ENCODE data around the gene SNRNP35. TPM values are rescaled to one million over a fixed set of nuclear protein-coding genes. Genes with fewer than 3 reads are reported as not detected.
A peak's percentile ranks its signal among the peaks of the same experiment; 100 is the strongest.

SNRNP35 gene
- total RNA-seq, 4 donors from 2014 or later: 22.6 to 40.4 (median 23.5) TPM

DNA sequence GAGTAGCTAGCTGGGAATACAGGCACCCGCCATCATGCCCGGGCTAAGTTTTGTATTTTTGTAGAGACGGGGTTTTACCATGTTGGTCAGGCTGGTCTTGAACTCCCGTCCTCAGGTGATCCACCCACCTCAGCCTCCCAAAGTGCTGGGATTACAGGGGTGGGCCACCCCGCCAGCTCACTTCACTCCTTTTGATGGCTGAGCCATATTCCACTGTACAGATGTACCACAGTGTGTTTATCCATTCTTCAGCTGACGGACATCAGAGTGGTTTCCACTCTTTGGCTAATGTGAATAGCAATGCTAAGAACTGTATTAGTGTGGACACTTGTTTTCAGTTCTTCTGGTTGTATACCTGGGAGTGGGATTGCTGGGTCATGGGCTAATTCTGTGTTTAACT lies 29.5 kb downstream of the SNRNP35 start:
- no peak overlapping the region for H3K4me3 ChIP-seq
- no peaks in the 10 kb centered on the region for H3K27me3 ChIP-seq
- no peaks in the 10 kb centered on the region for H3K9me3 ChIP-seq
- in situ Hi-C loops (cut with MboI; ENCODE audit: low sequenced_read_pairs in 4 of 4) (no loop called here), intact Hi-C loops (cut with DNase I; ENCODE audit: low total_unique reads) (no loop called here)
- peaks cover 0 to 15% of the 10 kb centered on the region in 2 donors for H3K36me3 ChIP-seq
- H3K4me1 ChIP-seq: peaks cover 8 to 9% of the 10 kb centered on the region in 2 donors
- TF ChIP-seq POLR2A (IDR thresholded peaks at IDR 0.05): no peak
- TF ChIP-seq, protein P1, sequence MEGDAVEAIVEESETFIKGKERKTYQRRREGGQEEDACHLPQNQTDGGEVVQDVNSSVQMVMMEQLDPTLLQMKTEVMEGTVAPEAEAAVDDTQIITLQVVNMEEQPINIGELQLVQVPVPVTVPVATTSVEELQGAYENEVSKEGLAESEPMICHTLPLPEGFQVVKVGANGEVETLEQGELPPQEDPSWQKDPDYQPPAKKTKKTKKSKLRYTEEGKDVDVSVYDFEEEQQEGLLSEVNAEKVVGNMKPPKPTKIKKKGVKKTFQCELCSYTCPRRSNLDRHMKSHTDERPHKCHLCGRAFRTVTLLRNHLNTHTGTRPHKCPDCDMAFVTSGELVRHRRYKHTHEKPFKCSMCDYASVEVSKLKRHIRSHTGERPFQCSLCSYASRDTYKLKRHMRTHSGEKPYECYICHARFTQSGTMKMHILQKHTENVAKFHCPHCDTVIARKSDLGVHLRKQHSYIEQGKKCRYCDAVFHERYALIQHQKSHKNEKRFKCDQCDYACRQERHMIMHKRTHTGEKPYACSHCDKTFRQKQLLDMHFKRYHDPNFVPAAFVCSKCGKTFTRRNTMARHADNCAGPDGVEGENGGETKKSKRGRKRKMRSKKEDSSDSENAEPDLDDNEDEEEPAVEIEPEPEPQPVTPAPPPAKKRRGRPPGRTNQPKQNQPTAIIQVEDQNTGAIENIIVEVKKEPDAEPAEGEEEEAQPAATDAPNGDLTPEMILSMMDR (IDR thresholded peaks at IDR 0.05 in 4 of 5, conservative IDR thresholded peaks at IDR 0.05 in 1 of 5): no peak
- peak overlapping the region; percentile 43 to 99 (median 80) for H3K27ac ChIP-seq
- DNase-seq: no peak
- no peak for ATAC-seq

DNA sequence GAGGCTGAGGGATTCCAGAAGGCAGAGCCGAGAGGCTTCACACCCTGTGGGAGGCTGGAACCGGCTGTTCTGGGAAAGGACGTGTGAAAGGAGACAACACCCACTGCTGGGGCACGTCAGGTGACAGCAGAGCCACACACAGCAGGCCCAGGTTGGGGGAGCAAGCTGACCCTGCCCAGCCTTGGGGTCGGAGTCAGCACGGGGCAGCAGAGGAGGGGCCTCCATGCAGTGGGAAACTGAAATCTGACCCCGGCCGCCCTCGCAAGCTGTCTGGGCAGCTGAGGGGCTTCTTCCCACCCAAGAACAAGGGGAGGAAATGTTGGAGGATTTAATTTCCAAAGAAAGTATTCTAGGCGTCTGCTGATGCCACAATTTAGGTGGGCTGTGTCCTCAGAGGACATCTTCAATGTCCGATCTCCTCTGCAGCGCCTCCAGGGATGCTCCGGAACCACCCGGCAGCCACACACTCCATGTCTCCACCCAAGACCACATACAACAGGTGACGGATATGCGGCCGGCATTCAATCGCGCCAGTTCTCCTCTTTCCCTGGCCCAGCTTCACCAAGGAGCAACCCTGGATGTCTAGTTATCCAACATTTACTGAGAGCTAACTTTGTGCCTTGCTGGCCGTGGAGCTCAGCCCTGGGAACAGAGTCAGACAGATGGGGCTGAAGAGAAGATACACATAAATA lies 30.7 kb downstream of the SNRNP35 start:
- DNase-seq: peak; percentile 38 to 53

DNA sequence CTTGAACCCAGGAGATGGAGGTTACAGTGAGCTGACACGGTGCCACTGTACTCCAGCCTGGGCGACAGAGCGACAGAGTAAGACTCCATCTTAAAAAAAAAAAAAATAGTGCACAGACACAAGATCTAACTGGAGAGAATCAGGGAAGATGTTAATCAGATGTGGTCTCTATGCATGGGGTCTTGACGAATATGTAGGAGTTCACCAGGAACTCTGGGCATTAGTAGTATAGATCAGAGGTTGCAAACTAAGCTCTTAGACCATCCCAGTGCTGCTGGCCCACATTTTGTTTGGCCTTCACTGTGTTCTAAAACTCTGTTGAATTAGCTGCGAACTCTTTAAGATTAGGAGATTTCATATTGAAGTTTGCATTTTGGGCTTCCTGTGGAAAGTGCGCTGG lies 31.6 kb downstream of the SNRNP35 start:
- peak overlapping the region; percentile 86 to 99 (median 93) for H3K27ac ChIP-seq
- peaks cover 22 to 23% of the 10 kb centered on the region in 2 donors for H3K4me1 ChIP-seq
- ATAC-seq (no peak), DNase-seq (no peak)
- no peaks in the 10 kb centered on the region for H3K9me3 ChIP-seq
- no peak overlapping the region for H3K4me3 ChIP-seq
- H3K36me3 ChIP-seq: peaks cover 0 to 7% of the 10 kb centered on the region in 2 donors
- no peak for TF ChIP-seq POLR2A (IDR thresholded peaks at IDR 0.05)
- TF ChIP-seq, protein P1 (IDR thresholded peaks at IDR 0.05 in 4 of 5, conservative IDR thresholded peaks at IDR 0.05 in 1 of 5): no peak
- intact Hi-C loops (cut with DNase I; ENCODE audit: low total_unique reads) (no loop called here), in situ Hi-C loops (cut with MboI; ENCODE audit: low sequenced_read_pairs in 4 of 4) (no loop called here)
- H3K27me3 ChIP-seq: no peaks in the 10 kb centered on the region

More for the DNA sequence above, 30.7 kb downstream of the SNRNP35 start:
- intact Hi-C loops (cut with DNase I; ENCODE audit: low total_unique reads) (no loop called here), in situ Hi-C loops (cut with MboI; ENCODE audit: low sequenced_read_pairs in 4 of 4) (no loop called here)
- Histone ChIP-seq H3K9me3 (no peaks in the 10 kb centered on the region), H3K27me3 (no peaks in the 10 kb centered on the region), H3K4me3 (no peak overlapping the region), H3K36me3 (peaks cover 0 to 14% of the 10 kb centered on the region in 2 donors), H3K27ac (peak overlapping the region; percentile 64 to 99 (median 80)), H3K4me1 (peaks cover 15 to 16% of the 10 kb centered on the region in 2 donors)
- ATAC-seq: peak; percentile 11 to 24
- TF ChIP-seq, protein P1 (IDR thresholded peaks at IDR 0.05 in 4 of 5, conservative IDR thresholded peaks at IDR 0.05 in 1 of 5): no peak

DNA sequence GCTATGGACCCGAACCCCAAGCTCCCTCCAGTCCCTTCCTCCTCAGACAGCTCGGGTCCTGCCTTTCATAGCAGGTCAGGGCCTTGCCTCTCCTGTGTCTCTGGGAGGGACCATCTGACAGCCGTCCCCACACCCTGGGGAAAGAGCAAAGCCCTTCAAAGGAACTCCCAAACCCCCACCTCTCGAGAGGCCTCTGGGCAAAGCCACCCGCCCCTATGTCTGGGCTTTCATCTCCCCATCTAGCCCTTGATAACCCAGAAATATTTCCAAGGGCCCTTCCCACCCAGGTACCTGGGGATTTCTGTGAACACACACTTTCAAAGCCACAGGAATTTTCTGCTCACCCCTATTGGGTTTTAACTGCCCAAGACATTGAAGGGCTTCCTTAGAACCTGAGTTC lies 32.1 kb downstream of the SNRNP35 start:
- Histone ChIP-seq H3K9me3 (no peaks in the 10 kb centered on the region), H3K4me1 (peaks cover 27 to 29% of the 10 kb centered on the region in 2 donors), H3K36me3 (peaks cover 0 to 2% of the 10 kb centered on the region in 2 donors), H3K27me3 (no peaks in the 10 kb centered on the region), H3K4me3 (no peak overlapping the region), H3K27ac (peak overlapping the region; percentile 86 to 99 (median 93))
- ATAC-seq (no peak), DNase-seq (no peak)
- intact Hi-C loops (cut with DNase I; ENCODE audit: low total_unique reads) (no loop called here), in situ Hi-C loops (cut with MboI; ENCODE audit: low sequenced_read_pairs in 4 of 4) (no loop called here)
- TF ChIP-seq, protein P1 (IDR thresholded peaks at IDR 0.05 in 4 of 5, conservative IDR thresholded peaks at IDR 0.05 in 1 of 5): no peak
- no peak for TF ChIP-seq POLR2A (IDR thresholded peaks at IDR 0.05)
